Activated T-helper 9 cell treated with anti-CD3 and anti-CD28 coated beads, Interleukin-2, amount 50 U/mL, for 16 hours (primary cell): ENCODE data around the gene TOPAZ1.

ENCODE experiments used
- DNase-seq: peaks from one replicate; pipeline ENCODE4 v3.0.0-alpha.2; 2020; ENCODE audit warnings: low read depth

TOPAZ1 gene

GRCh38 chr3:44242721-44243120 lies 1.0 kb downstream of the TOPAZ1 start:
- DNase-seq: no peak

GRCh38 chr3:44248152-44248551 lies 6.5 kb downstream of the TOPAZ1 start:
- DNase-seq: no peak

- DNase-seq: no peak
Measured at GRCh38 chr3:44252332-44252959, 10.8 kb downstream of the TOPAZ1 start.

- DNase-seq: no peak
Measured at GRCh38 chr3:44259404-44259803, 17.7 kb downstream of the TOPAZ1 start.

GRCh38 chr3:44264146-44264545 lies 22.5 kb downstream of the TOPAZ1 start:
- no peak for DNase-seq

- DNase-seq: no peak
Measured at GRCh38 chr3:44265815-44266214, 24.1 kb downstream of the TOPAZ1 start.

GRCh38 chr3:44272191-44272590 lies 30.5 kb downstream of the TOPAZ1 start:
- DNase-seq: no peak

- no peak for DNase-seq
Measured at GRCh38 chr3:44277925-44278324, 36.2 kb downstream of the TOPAZ1 start.

GRCh38 chr3:44280077-44280476 lies 38.4 kb downstream of the TOPAZ1 start:
- no peak for DNase-seq

- DNase-seq: no peak
Measured at GRCh38 chr3:44280631-44281030, 38.9 kb downstream of the TOPAZ1 start.

GRCh38 chr3:44284949-44285348 lies 43.3 kb downstream of the TOPAZ1 start:
- no peak for DNase-seq

- no peak for DNase-seq
Measured at GRCh38 chr3:44289882-44290462, 48.3 kb downstream of the TOPAZ1 start.

GRCh38 chr3:44292276-44292675 lies 50.6 kb downstream of the TOPAZ1 start:
- DNase-seq: no peak

GRCh38 chr3:44292947-44293346 lies 51.3 kb downstream of the TOPAZ1 start:
- DNase-seq: no peak

GRCh38 chr3:44297255-44297654 lies 55.6 kb downstream of the TOPAZ1 start:
- DNase-seq: no peak

- DNase-seq: no peak
Measured at GRCh38 chr3:44301746-44302145, 60.1 kb downstream of the TOPAZ1 start.

- no peak for DNase-seq
Measured at GRCh38 chr3:44309500-44309899, 67.8 kb downstream of the TOPAZ1 start.

- no peak for DNase-seq
Measured at GRCh38 chr3:44318891-44319311, 77.2 kb downstream of the TOPAZ1 start.

- DNase-seq: no peak
Measured at GRCh38 chr3:44321335-44321734, 79.6 kb downstream of the TOPAZ1 start.

GRCh38 chr3:44323341-44323955 lies 81.8 kb downstream of the TOPAZ1 start:
- no peak for DNase-seq

GRCh38 chr3:44324584-44324983 lies 82.9 kb downstream of the TOPAZ1 start:
- no peak for DNase-seq

- DNase-seq: no peak
Measured at GRCh38 chr3:44326019-44326418, 84.3 kb downstream of the TOPAZ1 start.

GRCh38 chr3:44326515-44326914 lies 84.8 kb downstream of the TOPAZ1 start:
- no peak for DNase-seq

- DNase-seq: no peak
Measured at GRCh38 chr3:44329946-44330345, 88.3 kb downstream of the TOPAZ1 start.
